DND-41 (cell line): ENCODE data around the gene SLC12A8.
A peak's percentile ranks its signal among the peaks of the same experiment; 100 is the strongest.

ENCODE experiments used
- ATAC-seq: fragments of 200-7000 bp; cut with Tn5 transposase; 3 replicates; pipeline ENCODE4 v1.9.1; 2021; ENCODE audit warnings: low read depth; ENCODE audit not compliant: insufficient read depth
- DNase-seq: peaks from one replicate; pipeline ENCODE4 v3.0.0-alpha.2; 2020
- H2AFZ ChIP-seq: 2 replicates; pipeline ENCODE4 v1.6.0; 2012; ENCODE audit warnings: low read depth, low read length
- H3K27ac ChIP-seq: 2 replicates; pipeline ENCODE4 v1.5.1; 2012; ENCODE audit warnings: low read length, inconsistent platforms
- H3K27me3 ChIP-seq: fragments of 200-600 bp; sonication (generic); 2 replicates; pipeline ENCODE4 v1.6.0; 2012; ENCODE audit warnings: low read length, mild to moderate bottlenecking, inconsistent platforms; ENCODE audit not compliant: insufficient read depth, poor library complexity
- H3K36me3 ChIP-seq: 2 replicates; pipeline ENCODE4 v1.5.1; 2012; ENCODE audit warnings: low read length, inconsistent platforms; ENCODE audit not compliant: insufficient read depth
- H3K4me1 ChIP-seq: 2 replicates; pipeline ENCODE4 v1.5.1; 2012; ENCODE audit warnings: mild to moderate bottlenecking, low read length; ENCODE audit not compliant: insufficient read depth
- H3K4me2 ChIP-seq: 2 replicates; pipeline ENCODE4 v1.6.0; 2012; ENCODE audit warnings: mild to moderate bottlenecking, moderate library complexity, low read length, inconsistent platforms; ENCODE audit not compliant: insufficient read depth
- H3K4me3 ChIP-seq, 2 experiments: fragments of 200-600 bp in 1 of 2; shearing (Covaris generic) in 1 of 2; 2 replicates each; pipeline ENCODE4 v1.5.1; 2012 to 2016; ENCODE audit warnings: inconsistent platforms in 2 of 2, low read length in 2 of 2, mild to moderate bottlenecking in 2 of 2, low read depth in 1 of 2, moderate library complexity in 1 of 2
- H3K79me2 ChIP-seq: 2 replicates; pipeline ENCODE4 v1.6.0; 2012; ENCODE audit warnings: low read length, inconsistent platforms; ENCODE audit not compliant: insufficient read depth
- H3K9ac ChIP-seq: 2 replicates; pipeline ENCODE4 v1.6.0; 2012; ENCODE audit warnings: low read depth, mild to moderate bottlenecking, inconsistent platforms, low read length, moderate library complexity
- H3K9me3 ChIP-seq: 2 replicates; pipeline ENCODE4 v1.5.1; 2012; ENCODE audit warnings: low read length, moderate library complexity, mild to moderate bottlenecking, inconsistent platforms; ENCODE audit not compliant: insufficient read depth, severe bottlenecking
- H4K20me1 ChIP-seq: 2 replicates; pipeline ENCODE4 v1.6.0; 2012; ENCODE audit warnings: low read length; ENCODE audit not compliant: insufficient read depth
- CTCF ChIP-seq: IDR thresholded peaks from 2 replicates; pipeline ENCODE4 v1.5.1; 2012; ENCODE audit warnings: borderline replicate concordance, low read length, moderate library complexity, mild to moderate bottlenecking; ENCODE audit not compliant: poor library complexity, severe bottlenecking; ENCODE audit errors: extremely low read depth
- EZH2 ChIP-seq: IDR thresholded peaks from 3 replicates; pipeline ENCODE4 v1.6.1; 2012; ENCODE audit warnings: borderline replicate concordance, low read depth, mild to moderate bottlenecking, moderate library complexity, low read length, inconsistent platforms; ENCODE audit not compliant: severe bottlenecking

SLC12A8 gene

GRCh38 chr3:125054449-125055329 lies 157.9 kb downstream of the SLC12A8 start:
- Histone ChIP-seq H3K27ac (peak overlapping the region; percentile 60), H2AFZ (peak overlapping the region; percentile 71), H3K79me2 (no peaks in the 10 kb centered on the region), H3K4me1 (peaks cover 56% of the 10 kb centered on the region), H3K9ac (peak overlapping the region; percentile 60), H3K36me3 (no peaks in the 10 kb centered on the region), H4K20me1 (peaks cover 31% of the 10 kb centered on the region), H3K4me3 (peak overlapping the region; percentile 65 to 74; a peak in 3 of 4 replicates), H3K27me3 (peaks cover 20% of the 10 kb centered on the region), H3K9me3 (no peaks in the 10 kb centered on the region), H3K4me2 (peak overlapping the region; percentile 80)
- TF ChIP-seq EZH2 (peak; percentile 57), CTCF (peak; percentile 28)
- ATAC-seq (peak; percentile 47), DNase-seq (peak; percentile 28)

GRCh38 chr3:125054062-125054448 lies 158.5 kb downstream of the SLC12A8 start:
- no peak for DNase-seq
- Histone ChIP-seq H4K20me1 (peaks cover 37% of the 10 kb centered on the region), H3K4me1 (peaks cover 56% of the 10 kb centered on the region), H3K4me2 (peak overlapping the region; percentile 80), H3K79me2 (no peaks in the 10 kb centered on the region), H3K27me3 (peaks cover 17% of the 10 kb centered on the region), H3K27ac (no peak overlapping the region), H3K36me3 (no peaks in the 10 kb centered on the region), H3K9me3 (no peaks in the 10 kb centered on the region), H2AFZ (no peak overlapping the region), H3K4me3 (peak overlapping the region in 1 of 2 experiments; percentile 65; a peak in 2 of 4 replicates), H3K9ac (peak overlapping the region; percentile 60; the same call in 1 of the 2 replicates)
- ATAC-seq = no peak
- no peak for TF ChIP-seq EZH2
- TF ChIP-seq CTCF = no peak

- Histone ChIP-seq H3K27ac (no peak overlapping the region), H3K4me2 (peak overlapping the region; percentile 80; the same call in 1 of the 2 replicates)
These were observed 159.2 kb downstream of the SLC12A8 start for GRCh38 chr3:125053304-125053699.

More at GRCh38 chr3:125053304-125053699, 159.2 kb downstream of the SLC12A8 start:
- H3K27me3 ChIP-seq = peaks cover 14% of the 10 kb centered on the region
- no peaks in the 10 kb centered on the region for H3K79me2 ChIP-seq
- no peak overlapping the region for H3K9ac ChIP-seq
- peaks cover 38% of the 10 kb centered on the region for H4K20me1 ChIP-seq
- H3K9me3 ChIP-seq = no peaks in the 10 kb centered on the region
- TF ChIP-seq EZH2 (no peak), CTCF (no peak)
- H3K4me3 ChIP-seq = no peak overlapping the region; a peak in 1 of 4 replicates
- no peak overlapping the region for H2AFZ ChIP-seq
- no peak for DNase-seq
- peaks cover 56% of the 10 kb centered on the region for H3K4me1 ChIP-seq
- ATAC-seq = no peak
- no peaks in the 10 kb centered on the region for H3K36me3 ChIP-seq
